ENCODE data around the gene C16orf90.
"Not testable (repeated sequence)": the region's sequence is repeated elsewhere in the genome, so short reads cannot be mapped to it uniquely, and the experiment has no call there.

C16orf90 gene

GRCh38 chr16:3482659-3483241, 12.5 kb downstream of the C16orf90 start:
- DNase-seq (ENCODE audit: low read depth): no peak

GRCh38 chr16:3481696-3482658, 13.3 kb downstream of the C16orf90 start:
- no peak for DNase-seq (ENCODE audit: low read depth)

- no peak for DNase-seq (ENCODE audit: low read depth)
Measured at GRCh38 chr16:3480901-3481695, 14.2 kb downstream of the C16orf90 start.

- no peak for DNase-seq (ENCODE audit: low read depth)
Measured at GRCh38 chr16:3479654-3480216, 15.6 kb downstream of the C16orf90 start.

GRCh38 chr16:3478242-3478925, 16.9 kb downstream of the C16orf90 start:
- DNase-seq (ENCODE audit: low read depth): no peak

- DNase-seq (ENCODE audit: low read depth): no peak
Measured at GRCh38 chr16:3476409-3476808, 18.9 kb downstream of the C16orf90 start.

GRCh38 chr16:3475604-3476375, 19.5 kb downstream of the C16orf90 start:
- no peak for DNase-seq (ENCODE audit: low read depth)

GRCh38 chr16:3474870-3475269, 20.4 kb downstream of the C16orf90 start:
- DNase-seq (ENCODE audit: low read depth): not testable (repeated sequence)

GRCh38 chr16:3474136-3474779, 21.0 kb downstream of the C16orf90 start:
- DNase-seq (ENCODE audit: low read depth): no peak

GRCh38 chr16:3473596-3473943, 21.7 kb downstream of the C16orf90 start:
- DNase-seq (ENCODE audit: low read depth): not testable (repeated sequence)

- no peak for DNase-seq (ENCODE audit: low read depth)
Measured at GRCh38 chr16:3472878-3473595, 22.3 kb downstream of the C16orf90 start.

- no peak for DNase-seq (ENCODE audit: low read depth)
Measured at GRCh38 chr16:3471518-3472176, 23.6 kb downstream of the C16orf90 start.

- DNase-seq (ENCODE audit: low read depth): no peak
Measured at GRCh38 chr16:3470723-3471122, 24.6 kb downstream of the C16orf90 start.

GRCh38 chr16:3469736-3470135, 25.6 kb downstream of the C16orf90 start:
- DNase-seq (ENCODE audit: low read depth): no peak

- DNase-seq (ENCODE audit: low read depth): no peak
Measured at GRCh38 chr16:3468501-3468900, 26.8 kb downstream of the C16orf90 start.

GRCh38 chr16:3467921-3468320, 27.4 kb downstream of the C16orf90 start:
- peak; percentile 71 for DNase-seq (ENCODE audit: low read depth)

GRCh38 chr16:3467182-3467581, 28.1 kb downstream of the C16orf90 start:
- DNase-seq (ENCODE audit: low read depth): no peak

- no peak for DNase-seq (ENCODE audit: low read depth)
Measured at GRCh38 chr16:3465911-3466584, 29.2 kb downstream of the C16orf90 start.

- DNase-seq (ENCODE audit: low read depth): no peak
Measured at GRCh38 chr16:3465301-3465700, 30.0 kb downstream of the C16orf90 start.
